Activated T-cell treated with anti-CD3 and anti-CD28 coated beads for 24 hours (primary cell): Measurements from ENCODE around the gene YTHDF2.
"Not testable (repeated sequence)": the region's sequence is repeated elsewhere in the genome, so short reads cannot be mapped to it uniquely, and the experiment has no call there.

Source experiments
- DNase-seq: peaks from one replicate; pipeline ENCODE4 v3.0.0-alpha.2; 2020; ENCODE audit warnings: low read depth

Gene YTHDF2

GRCh38 chr1:28736450-28737306, at the start of gene YTHDF2:
Gene YTHDF2, plus strand, starts transcription at chr1:28736940. Its CDS starts 181 bp downstream, at chr1:28737121.
- peak; percentile 97 for DNase-seq

GRCh38 chr1:28691627-28692026, 45.1 kb upstream of the YTHDF2 start:
- not testable (repeated sequence) for DNase-seq

GRCh38 chr1:28703629-28704028, 33.1 kb upstream of the YTHDF2 start:
- no peak for DNase-seq

- no peak for DNase-seq
These were observed 20.4 kb upstream of the YTHDF2 start for GRCh38 chr1:28716336-28716735.

GRCh38 chr1:28718166-28718565, 18.6 kb upstream of the YTHDF2 start:
- no peak for DNase-seq

- no peak for DNase-seq
These were observed 18.0 kb upstream of the YTHDF2 start for GRCh38 chr1:28718586-28719331.

GRCh38 chr1:28719332-28719619, 17.5 kb upstream of the YTHDF2 start:
- DNase-seq, result no peak

GRCh38 chr1:28720376-28720775, 16.4 kb upstream of the YTHDF2 start:
- no peak for DNase-seq

GRCh38 chr1:28721927-28722326, 14.8 kb upstream of the YTHDF2 start:
- not testable (repeated sequence) for DNase-seq

GRCh38 chr1:28725365-28725764, 11.4 kb upstream of the YTHDF2 start:
- DNase-seq, result not testable (repeated sequence)

- DNase-seq, result no peak
These were observed 735 bp upstream of the YTHDF2 start for GRCh38 chr1:28735961-28736449.

- peak; percentile 36 for DNase-seq
These were observed 780 bp downstream of the YTHDF2 start for GRCh38 chr1:28737307-28738132.

GRCh38 chr1:28740118-28740517, 3.4 kb downstream of the YTHDF2 start:
- no peak for DNase-seq

- no peak for DNase-seq
These were observed 7.4 kb downstream of the YTHDF2 start for GRCh38 chr1:28744184-28744583.

GRCh38 chr1:28745653-28746173, 9.0 kb downstream of the YTHDF2 start:
- DNase-seq, result no peak

- no peak for DNase-seq
These were observed 13.6 kb downstream of the YTHDF2 start for GRCh38 chr1:28750330-28750729.

- DNase-seq, result not testable (repeated sequence)
These were observed 14.1 kb downstream of the YTHDF2 start for GRCh38 chr1:28750771-28751294.

GRCh38 chr1:28751315-28752060, 14.7 kb downstream of the YTHDF2 start:
- no peak for DNase-seq

- DNase-seq, result no peak
These were observed 19.0 kb downstream of the YTHDF2 start for GRCh38 chr1:28755701-28756100.

- no peak for DNase-seq
These were observed 20.1 kb downstream of the YTHDF2 start for GRCh38 chr1:28756846-28757245.

GRCh38 chr1:28758420-28758819, 21.7 kb downstream of the YTHDF2 start:
- DNase-seq, result no peak
